Kidney (tissue), 14 donors: ENCODE measurements around the gene OAS2. TPM values are rescaled to one million over a fixed set of nuclear protein-coding genes. Genes with fewer than 3 reads are reported as not detected.

Experiments used
- DNase-seq, 5 donors: peaks; one replicate each; pipeline ENCODE4 v3.0.0-alpha.2; 2013 to 2020
- FAIRE-seq: peaks from 2 replicates; lab custom pipeline; 2012; peaks lifted over from hg19 to GRCh38; lab: Jason Lieb, UNC
- H3K27ac ChIP-seq, 2 donors: one replicate each; pipeline ENCODE4 v1.7.0; 2013; ENCODE audit warnings: low read depth in 2 of 2, low read length in 2 of 2, inconsistent platforms in 1 of 2
- H3K27me3 ChIP-seq: one replicate; pipeline ENCODE4 v1.7.1; 2013; ENCODE audit warnings: low read length, inconsistent platforms; ENCODE audit not compliant: control insufficient read depth, insufficient read depth
- H3K36me3 ChIP-seq, 3 donors: one replicate each; pipeline versions ENCODE4 v1.7.0 to v1.7.1; 2013; ENCODE audit warnings: low read length in 3 of 3, control low read depth in 1 of 3, inconsistent platforms in 1 of 3; ENCODE audit not compliant: insufficient read depth in 3 of 3, control insufficient read depth in 2 of 3
- H3K4me1 ChIP-seq, 3 donors: one replicate each; pipeline versions ENCODE4 v1.7.0 to v1.7.1; 2013; ENCODE audit warnings: low read length in 3 of 3, inconsistent platforms in 1 of 3, low read depth in 1 of 3; ENCODE audit not compliant: control insufficient read depth in 2 of 3, insufficient read depth in 2 of 3
- H3K4me3 ChIP-seq, 3 donors: one replicate each; pipeline versions ENCODE4 v1.7.0 to v1.8.1; 2013; ENCODE audit warnings: low read length in 3 of 3, control low read depth in 1 of 3, inconsistent platforms in 1 of 3
- H3K9ac ChIP-seq, 3 donors: one replicate each; pipeline versions ENCODE4 v1.7.0 to v1.7.1; 2013; ENCODE audit warnings: low read length in 3 of 3, control low read depth in 1 of 3, inconsistent platforms in 1 of 3
- H3K9me3 ChIP-seq, 3 donors: one replicate each; pipeline versions ENCODE4 v1.7.0 to v1.7.1; 2013; ENCODE audit warnings: low read length in 3 of 3, control low read depth in 1 of 3, inconsistent platforms in 1 of 3; ENCODE audit not compliant: control insufficient read depth in 2 of 3, insufficient read depth in 1 of 3
- intact Hi-C: fragments of 100-400 bp; cut with DNase I; formaldehyde crosslinking; loops from one replicate; pipeline ENCODE4 v1.11.1; 2022
- polyA plus RNA-seq: library from polyadenylated mRNA; stranded (reverse); fragments of 350-450 nt; fragmentation: Illumina TruSeq; extraction: RNeasy Lipid Tissue Mini Kit (QIAGEN cat#74804); gene quantifications from one replicate; pipeline ENCODE4 v1.2.3, GENCODE V29; 2014; ENCODE audit warnings: low read depth, low replicate concordance; ENCODE audit not compliant: insufficient read depth
- total RNA-seq: library from RNA; stranded (reverse); fragmentation: NEBNext Ultra II Directional; extraction: Animal tissue kit (Norgen Biotek cat#: 25700); gene quantifications from one replicate; pipeline ENCODE4 v1.2.1, GENCODE V29; 2021
- TF ChIP-seq, protein P1 (sequence below): IDR thresholded peaks from 3 replicates; pipeline ENCODE4 v1.5.1; 2012; ENCODE audit warnings: mild to moderate bottlenecking, moderate library complexity, borderline replicate concordance; ENCODE audit not compliant: insufficient read depth; ENCODE audit errors: extremely low read depth
- donor health status: control.
- donor health status: control.
- donor health status: control.
- donor health status: control.
- donor health status: control.
- donor health status: DM: yes; HTN: yes; CAD: no.
- donor health status: Normal renal cell carcinoma (clear cell type).

The OAS2 gene
- total and polyA plus RNA-seq, 2 donors from 2014 or later = 5.0 to 11.7 TPM

DNA sequence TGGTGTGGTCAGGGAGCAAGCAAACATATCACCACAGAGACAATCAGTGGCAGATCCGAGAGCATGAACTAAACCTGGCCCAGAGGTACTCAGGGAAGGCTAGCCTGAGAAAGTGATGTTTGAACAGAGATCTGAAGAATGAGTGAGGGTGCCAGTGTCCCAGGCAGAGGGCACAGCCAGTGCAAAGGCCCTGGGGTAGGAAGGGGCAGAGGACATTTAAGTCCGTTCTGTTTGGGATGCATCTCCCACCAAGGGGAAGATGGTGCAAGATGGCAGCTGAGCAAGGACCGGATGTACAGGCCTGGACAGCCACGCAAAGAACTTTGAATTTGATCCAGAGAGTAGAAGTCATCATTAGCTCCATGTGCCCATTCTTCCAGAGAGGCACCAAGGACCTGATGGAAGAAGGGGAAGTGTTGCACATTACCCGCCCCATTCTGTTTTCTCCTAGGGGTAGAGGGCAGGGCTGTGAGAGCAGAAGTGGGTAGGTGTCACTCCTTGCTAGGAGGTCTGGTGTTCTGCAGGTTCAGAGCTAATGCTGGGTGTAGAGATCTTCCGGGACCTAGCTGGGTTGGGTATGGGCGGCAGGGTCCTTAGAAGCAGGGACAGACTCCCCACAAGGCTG is 82.1 kb downstream of the OAS2 start:
- no peaks in the 10 kb centered on the region for H3K9me3 ChIP-seq
- intact Hi-C loops = no loop called here
- no peaks in the 10 kb centered on the region for H3K27me3 ChIP-seq
- H3K27ac ChIP-seq = no peak overlapping the region
- no peak overlapping the region for H3K9ac ChIP-seq
- no peak overlapping the region for H3K4me3 ChIP-seq
- no peak for FAIRE-seq
- no peaks in the 10 kb centered on the region for H3K4me1 ChIP-seq
- no peak for DNase-seq
- no peaks in the 10 kb centered on the region for H3K36me3 ChIP-seq
- TF ChIP-seq, protein P1, sequence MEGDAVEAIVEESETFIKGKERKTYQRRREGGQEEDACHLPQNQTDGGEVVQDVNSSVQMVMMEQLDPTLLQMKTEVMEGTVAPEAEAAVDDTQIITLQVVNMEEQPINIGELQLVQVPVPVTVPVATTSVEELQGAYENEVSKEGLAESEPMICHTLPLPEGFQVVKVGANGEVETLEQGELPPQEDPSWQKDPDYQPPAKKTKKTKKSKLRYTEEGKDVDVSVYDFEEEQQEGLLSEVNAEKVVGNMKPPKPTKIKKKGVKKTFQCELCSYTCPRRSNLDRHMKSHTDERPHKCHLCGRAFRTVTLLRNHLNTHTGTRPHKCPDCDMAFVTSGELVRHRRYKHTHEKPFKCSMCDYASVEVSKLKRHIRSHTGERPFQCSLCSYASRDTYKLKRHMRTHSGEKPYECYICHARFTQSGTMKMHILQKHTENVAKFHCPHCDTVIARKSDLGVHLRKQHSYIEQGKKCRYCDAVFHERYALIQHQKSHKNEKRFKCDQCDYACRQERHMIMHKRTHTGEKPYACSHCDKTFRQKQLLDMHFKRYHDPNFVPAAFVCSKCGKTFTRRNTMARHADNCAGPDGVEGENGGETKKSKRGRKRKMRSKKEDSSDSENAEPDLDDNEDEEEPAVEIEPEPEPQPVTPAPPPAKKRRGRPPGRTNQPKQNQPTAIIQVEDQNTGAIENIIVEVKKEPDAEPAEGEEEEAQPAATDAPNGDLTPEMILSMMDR = no peak

DNA sequence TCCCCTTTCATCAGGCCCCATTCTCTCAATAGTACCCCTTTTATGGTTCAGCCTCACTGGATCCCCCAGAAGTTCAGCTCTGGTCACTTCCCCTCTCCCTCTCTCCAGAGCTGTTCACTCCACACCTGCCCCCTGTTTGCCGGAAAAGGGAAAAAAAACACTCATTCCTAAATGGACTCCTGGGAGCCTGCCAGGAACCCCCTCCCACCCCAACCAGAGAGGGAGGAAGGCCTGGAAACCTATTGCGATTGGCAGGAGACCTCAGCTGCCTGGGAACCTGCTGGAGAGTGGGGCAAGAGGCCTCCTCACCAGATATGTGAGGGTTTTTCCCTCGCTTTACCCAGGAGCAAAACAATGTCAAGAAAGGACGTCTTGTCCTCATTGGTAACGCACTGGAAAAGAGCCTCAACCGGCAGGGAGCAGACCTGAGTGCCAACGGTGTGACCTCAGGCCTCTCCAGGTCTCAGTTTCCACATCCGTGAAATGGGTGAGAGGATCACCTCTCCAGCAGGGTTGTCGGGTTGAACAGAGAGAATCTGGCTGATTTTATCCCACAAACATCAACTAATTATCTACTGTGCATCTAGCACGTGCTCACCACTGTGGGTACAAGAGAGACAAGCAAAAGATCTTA is 82.9 kb downstream of the OAS2 start:
- Histone ChIP-seq H3K27ac (no peak overlapping the region), H3K4me3 (no peak overlapping the region), H3K9ac (no peak overlapping the region), H3K27me3 (no peaks in the 10 kb centered on the region), H3K4me1 (no peaks in the 10 kb centered on the region), H3K36me3 (no peaks in the 10 kb centered on the region), H3K9me3 (no peaks in the 10 kb centered on the region)
- DNase-seq (peak in 2 of 5 donors; percentile 20 to 23), FAIRE-seq (no peak)
- TF ChIP-seq, protein P1 = no peak
- intact Hi-C loops = no loop called here

Other genes starting within 250 kb of the OAS2 start
- gene RPH3A, start 186.8 kb upstream of the OAS2 start, total RNA-seq = 0.13 TPM
- gene RPH3A, start 186.8 kb upstream of the OAS2 start, polyA plus RNA-seq = not detected
- gene OAS1, start 71.6 kb upstream of the OAS2 start, total RNA-seq = 17.5 TPM
- gene OAS1, start 71.6 kb upstream of the OAS2 start, polyA plus RNA-seq = 27.2 TPM
- 15.6 TPM for gene OAS3, start 40.0 kb upstream of the OAS2 start, total RNA-seq
- 2.5 TPM for gene OAS3, start 40.0 kb upstream of the OAS2 start, polyA plus RNA-seq
- gene DTX1, start 78.2 kb downstream of the OAS2 start, total RNA-seq = 4.9 TPM
- gene DTX1, start 78.2 kb downstream of the OAS2 start, polyA plus RNA-seq = 7.3 TPM
- 58.3 TPM for gene RASAL1, start 157.2 kb downstream of the OAS2 start, total RNA-seq
- gene RASAL1, start 157.2 kb downstream of the OAS2 start, polyA plus RNA-seq = 23.5 TPM
- 2.4 TPM for gene CFAP73, start 171.2 kb downstream of the OAS2 start, total RNA-seq
- 0.52 TPM for gene CFAP73, start 171.2 kb downstream of the OAS2 start, polyA plus RNA-seq
- gene DDX54, start 207.0 kb downstream of the OAS2 start, total RNA-seq = 62.0 TPM
- gene DDX54, start 207.0 kb downstream of the OAS2 start, polyA plus RNA-seq = 55.4 TPM
- gene RITA1, start 207.2 kb downstream of the OAS2 start, total RNA-seq = 14.6 TPM
- gene RITA1, start 207.2 kb downstream of the OAS2 start, polyA plus RNA-seq = 31.6 TPM
- 93.3 TPM for gene TPCN1, start 242.9 kb downstream of the OAS2 start, total RNA-seq
- 38.4 TPM for gene TPCN1, start 242.9 kb downstream of the OAS2 start, polyA plus RNA-seq